Panc1 (cell line): ENCODE measurements around the gene EPX. TPM values are rescaled to one million over a fixed set of nuclear protein-coding genes. Genes with fewer than 3 reads are reported as not detected.

ENCODE experiments used
- ATAC-seq: fragments of 200-7000 bp; cut with Tn5 transposase; 2 replicates; pipeline ENCODE4 v1.9.1; 2020; ENCODE audit warnings: mild to moderate bottlenecking, moderate library complexity
- BruUV-seq: library from RNA; stranded (reverse); fragments of 400-500 nt; replicated peaks from 2 replicates; lab custom pipeline; 2021; lab: Mats Ljungman, UMichigan
- CTCF ChIA-PET: fragments of 300-600 bp; sonication (Branson Sonifier 250); formaldehyde crosslinking; loops from one replicate; lab custom pipeline; 2022; ENCODE audit warnings: antibody characterized with exemption; lab: Charles Lee
- POLR2A ChIA-PET: fragments of 300-600 bp; sonication (Branson Sonifier 250); formaldehyde crosslinking; loops from one replicate; lab custom pipeline; 2022; ENCODE audit warnings: antibody characterized with exemption; lab: Charles Lee
- DNase-seq: peaks from one replicate; pipeline ENCODE4 v3.0.0-alpha.2; 2010; ENCODE audit warnings: low read depth, low spot score
- H3K27ac ChIP-seq: 2 replicates; pipeline ENCODE4 v1.5.1; 2011; ENCODE audit warnings: mild to moderate bottlenecking, low read length, inconsistent platforms
- H3K27me3 ChIP-seq: fragments of 200-500 bp; sonication (Bioruptor generic); 2 replicates; pipeline ENCODE4 v1.6.0; 2014; ENCODE audit warnings: low read length, inconsistent platforms; ENCODE audit not compliant: control insufficient read depth, insufficient read depth
- H3K36me3 ChIP-seq: fragments of 200-500 bp; sonication (Bioruptor generic); 2 replicates; pipeline ENCODE4 v1.5.1; 2014; ENCODE audit warnings: inconsistent platforms, mild to moderate bottlenecking, low read length, moderate library complexity; ENCODE audit not compliant: control insufficient read depth, insufficient read depth
- H3K4me1 ChIP-seq: 2 replicates; pipeline ENCODE4 v1.5.1; 2011; ENCODE audit warnings: inconsistent platforms, mild to moderate bottlenecking, low read length, moderate library complexity; ENCODE audit not compliant: control insufficient read depth, insufficient read depth
- H3K4me3 ChIP-seq, 2 experiments: 2 replicates each; pipeline ENCODE4 v1.5.1; 2011 to 2012; ENCODE audit warnings: low read depth in 2 of 2, low read length in 2 of 2, mild to moderate bottlenecking in 2 of 2, inconsistent platforms in 1 of 2, moderate library complexity in 1 of 2
- H3K9me3 ChIP-seq: fragments of 200-500 bp; sonication (Bioruptor generic); 2 replicates; pipeline ENCODE4 v1.5.1; 2014; ENCODE audit warnings: low read depth, mild to moderate bottlenecking, inconsistent platforms, low read length, moderate library complexity; ENCODE audit not compliant: control insufficient read depth, insufficient read depth
- CTCF ChIP-seq: fragments of 450-650 bp; IDR thresholded peaks from 2 replicates; pipeline ENCODE4 v1.5.1; 2017; ENCODE audit warnings: mild to moderate bottlenecking
- POLR2AphosphoS5 ChIP-seq: IDR thresholded peaks from 2 replicates; pipeline ENCODE4 v1.6.1; 2012; ENCODE audit warnings: mild to moderate bottlenecking, low read depth, low read length, moderate library complexity
- REST ChIP-seq, 2 experiments: IDR thresholded peaks; 2 replicates each; pipeline ENCODE4 v1.6.1; 2011 to 2012; ENCODE audit warnings: low read depth in 2 of 2, control low read depth in 1 of 2, low read length in 1 of 2, mild to moderate bottlenecking in 1 of 2, moderate library complexity in 1 of 2; ENCODE audit not compliant: insufficient read depth in 1 of 2
- SIN3A ChIP-seq: IDR thresholded peaks from 2 replicates; pipeline ENCODE4 v1.6.1; 2012; ENCODE audit warnings: low read depth, mild to moderate bottlenecking, low read length, moderate library complexity, borderline replicate concordance; ENCODE audit not compliant: insufficient read depth
- TCF7L2 ChIP-seq: IDR thresholded peaks from 2 replicates; pipeline ENCODE4 v1.6.1; 2011; ENCODE audit warnings: mild to moderate bottlenecking, low read depth, low read length, inconsistent platforms
- in situ Hi-C: cut with HindIII; loops from 2 replicates; pipeline ENCODE4 v1.10.0; 2016; ENCODE audit warnings: low sequenced_read_pairs, low pct_unique_long_range_greater_than_20kb
- intact Hi-C: fragments of 100-400 bp; cut with micrococcal nuclease; formaldehyde crosslinking; loops from one replicate; pipeline ENCODE4 v1.10.0; 2022; ENCODE audit not compliant: unreplicated experiment
- total RNA-seq: library from RNA; stranded (reverse); gene quantifications from one replicate; pipeline ENCODE4 v1.2.1, GENCODE V29; 2021; ENCODE audit not compliant: unreplicated experiment

Gene EPX
- total RNA-seq, 1 experiment from 2014 or later: not detected

GRCh38 chr17:58184986-58185761 lies 7.4 kb upstream of the EPX start:
- Histone ChIP-seq H3K4me1 (peaks cover 5% of the 10 kb centered on the region; the same call in 1 of the 2 replicates), H3K36me3 (no peaks in the 10 kb centered on the region), H3K27ac (no peak overlapping the region), H3K27me3 (no peaks in the 10 kb centered on the region; the same call in 1 of the 2 replicates), H3K9me3 (no peaks in the 10 kb centered on the region), H3K4me3 (no peak overlapping the region)
- ChIA-PET POLR2A (no interaction called here), CTCF (no interaction called here)
- in situ Hi-C loops: no loop called here
- BruUV-seq: no TSS peak
- DNase-seq (no peak), ATAC-seq (no peak)
- no peak for TF ChIP-seq SIN3A
- TF ChIP-seq POLR2AphosphoS5: no peak
- no peak for TF ChIP-seq TCF7L2
- no peak for TF ChIP-seq REST (IDR thresholded peaks at IDR 0.05; ENCODE audit: insufficient read depth in 1 of 2, low read depth in 2 of 2, low read length in 1 of 2)
- TF ChIP-seq CTCF: no peak
- intact Hi-C loops: no loop called here

- no peaks in the 10 kb centered on the region for H3K9me3 ChIP-seq
- no peak for ATAC-seq
- H3K36me3 ChIP-seq: no peaks in the 10 kb centered on the region
- BruUV-seq: no TSS peak
- peaks cover 5% of the 10 kb centered on the region; the same call in 1 of the 2 replicates for H3K4me1 ChIP-seq
- in situ Hi-C loops: no loop called here
- POLR2A ChIA-PET: no interaction called here
- DNase-seq: no peak
- no peak for TF ChIP-seq SIN3A
- no peak for TF ChIP-seq POLR2AphosphoS5
- TF ChIP-seq TCF7L2: no peak
- no peak for TF ChIP-seq CTCF
- no peaks in the 10 kb centered on the region; the same call in 1 of the 2 replicates for H3K27me3 ChIP-seq
- CTCF ChIA-PET: no interaction called here
- no peak overlapping the region for H3K4me3 ChIP-seq
- no peak overlapping the region for H3K27ac ChIP-seq
- intact Hi-C loops: no loop called here
These were observed 5.9 kb upstream of the EPX start for GRCh38 chr17:58186591-58186990.
